ENCODE results near the gene ENAH.
A peak's percentile ranks its signal among the peaks of the same experiment; 100 is the strongest.
"Not testable (repeated sequence)": the region's sequence is repeated elsewhere in the genome, so short reads cannot be mapped to it uniquely, and the experiment has no call there.

The ENAH gene

GRCh38 chr1:225642177-225642576 lies 10.7 kb downstream of the ENAH start:
- DNase-seq, result no peak

GRCh38 chr1:225638853-225639252 lies 14.1 kb downstream of the ENAH start:
- no peak for DNase-seq

GRCh38 chr1:225637651-225638199 lies 15.2 kb downstream of the ENAH start:
- no peak for DNase-seq

GRCh38 chr1:225636992-225637391 lies 15.9 kb downstream of the ENAH start:
- not testable (repeated sequence) for DNase-seq

- DNase-seq, result no peak
Measured at GRCh38 chr1:225635649-225636048, 17.3 kb downstream of the ENAH start.

- not testable (repeated sequence) for DNase-seq
Measured at GRCh38 chr1:225632836-225633235, 20.1 kb downstream of the ENAH start.

GRCh38 chr1:225631021-225631663 lies 21.8 kb downstream of the ENAH start:
- DNase-seq, result no peak

GRCh38 chr1:225629483-225629882 lies 23.4 kb downstream of the ENAH start:
- no peak for DNase-seq

- DNase-seq, result not testable (repeated sequence)
Measured at GRCh38 chr1:225628794-225629193, 24.1 kb downstream of the ENAH start.

- DNase-seq, result no peak
Measured at GRCh38 chr1:225627304-225627947, 25.5 kb downstream of the ENAH start.

GRCh38 chr1:225626698-225627097 lies 26.2 kb downstream of the ENAH start:
- DNase-seq, result no peak

GRCh38 chr1:225617956-225618355 lies 35.0 kb downstream of the ENAH start:
- DNase-seq, result no peak

- DNase-seq, result peak; percentile 31
Measured at GRCh38 chr1:225617479-225617878, 35.4 kb downstream of the ENAH start.

GRCh38 chr1:225615403-225615790 lies 37.5 kb downstream of the ENAH start:
- not testable (repeated sequence) for DNase-seq

GRCh38 chr1:225613006-225613405 lies 39.9 kb downstream of the ENAH start:
- DNase-seq, result no peak

- DNase-seq, result no peak
Measured at GRCh38 chr1:225612287-225612686, 40.6 kb downstream of the ENAH start.

GRCh38 chr1:225611537-225612223 lies 41.2 kb downstream of the ENAH start:
- no peak for DNase-seq

- DNase-seq, result no peak
Measured at GRCh38 chr1:225610539-225610938, 42.4 kb downstream of the ENAH start.

- no peak for DNase-seq
Measured at GRCh38 chr1:225608014-225608796, 44.7 kb downstream of the ENAH start.

- DNase-seq, result no peak
Measured at GRCh38 chr1:225607355-225607754, 45.6 kb downstream of the ENAH start.

- peak; percentile 69 for DNase-seq
Measured at GRCh38 chr1:225603538-225604354, 49.2 kb downstream of the ENAH start.

GRCh38 chr1:225602590-225603206 lies 50.2 kb downstream of the ENAH start:
- DNase-seq, result no peak

All from EL (cell line).